H1 (cell line): ENCODE results near the gene UCP2. TPM values are rescaled to one million over a fixed set of nuclear protein-coding genes. Genes with fewer than 3 reads are reported as not detected.

Experiments
- E2F6 ChIP-seq: IDR thresholded peaks from 2 replicates; pipeline ENCODE4 v1.6.1; 2012; ENCODE audit warnings: inconsistent platforms
- KDM5A ChIP-seq: fragments of 200-600 bp; IDR thresholded peaks from 2 replicates; pipeline ENCODE4 v1.7.1; 2012; ENCODE audit warnings: mild to moderate bottlenecking, low read length, inconsistent platforms, mixed read lengths
- SIX5 ChIP-seq: IDR thresholded peaks from 2 replicates; pipeline ENCODE4 v1.6.1; 2011; ENCODE audit warnings: mild to moderate bottlenecking, low read depth, low read length
- SP1 ChIP-seq: IDR thresholded peaks from 2 replicates; pipeline ENCODE4 v1.6.1; 2011; ENCODE audit warnings: low read depth, low read length
- polyA plus RNA-seq, 7 experiments: library from polyadenylated mRNA; depleted of rRNA in 3 of 7; stranded (reverse) in 5 of 7; unstranded in 2 of 7; fragments of >200 nt in 5 of 7; fragments of 200-250 nt in 2 of 7; gene quantifications; 1 replicate in 5 of 7; 2 replicates in 1 of 7; 4 replicates in 1 of 7; pipeline versions ENCODE4 v1.2.1 to v1.2.3, GENCODE V29; 2011 to 2013; ENCODE audit warnings: missing spikeins in 2 of 7, mixed read lengths in 2 of 7
- total RNA-seq: library from RNA; stranded (reverse); fragmentation: NEBNext Ultra II Directional; extraction: Animal tissue kit (Norgen Biotek cat#: 25700); gene quantifications from 2 replicates; pipeline ENCODE4 v1.2.1, GENCODE V29; 2021

UCP2 gene
- total and polyA plus RNA-seq, 2 of the 8 experiments (the other 6 are each of a cell fraction or from before 2014, with no cell fraction given): 46.2 to 55.2 TPM

GRCh38 chr11:73944901-73945300, 37.7 kb downstream of the UCP2 start (continued):
- TF ChIP-seq E2F6 (no peak), SP1 (no peak), SIX5 (no peak), KDM5A (no peak)
